Trophoblast cell (in vitro differentiated cells and primary cell): ENCODE results near the gene CNKSR2.

Experiments
- DNase-seq, 2 donors: peaks; one replicate each; pipeline ENCODE4 v3.0.0-alpha.2; 2016
- H2AFZ ChIP-seq: 2 replicates; pipeline ENCODE4 v1.6.1; 2013; ENCODE audit warnings: low read length, moderate library complexity, mild to moderate bottlenecking; ENCODE audit not compliant: insufficient read depth, poor library complexity
- H2AK5ac ChIP-seq: 2 replicates; pipeline ENCODE4 v1.6.1; 2013; ENCODE audit warnings: mild to moderate bottlenecking, low read length
- H2BK120ac ChIP-seq: 2 replicates; pipeline ENCODE4 v1.6.1; 2013; ENCODE audit warnings: low read length, mild to moderate bottlenecking, moderate library complexity; ENCODE audit not compliant: insufficient read depth, poor library complexity
- H2BK12ac ChIP-seq: 2 replicates; pipeline ENCODE4 v1.6.1; 2013; ENCODE audit warnings: mild to moderate bottlenecking, low read length, moderate library complexity
- H2BK5ac ChIP-seq: 2 replicates; pipeline ENCODE4 v1.6.1; 2013; ENCODE audit warnings: low read length, low read depth, moderate library complexity, mild to moderate bottlenecking; ENCODE audit not compliant: poor library complexity
- H3K14ac ChIP-seq: 2 replicates; pipeline ENCODE4 v1.6.1; 2013; ENCODE audit warnings: mild to moderate bottlenecking, low read length
- H3K18ac ChIP-seq: 2 replicates; pipeline ENCODE4 v1.6.1; 2013; ENCODE audit warnings: mild to moderate bottlenecking, low read length
- H3K23ac ChIP-seq: 2 replicates; pipeline ENCODE4 v1.6.1; 2013; ENCODE audit warnings: low read length
- H3K27ac ChIP-seq: 2 replicates; pipeline ENCODE4 v1.5.1; 2013; ENCODE audit warnings: low read depth, mild to moderate bottlenecking, inconsistent platforms, low read length, moderate library complexity
- H3K27me3 ChIP-seq: 2 replicates; pipeline ENCODE4 v1.6.1; 2013; ENCODE audit warnings: inconsistent platforms, mild to moderate bottlenecking, low read length, moderate library complexity; ENCODE audit not compliant: insufficient read depth
- H3K36me3 ChIP-seq, 2 experiments: 1 replicate in 1 of 2; 2 replicates in 1 of 2; pipeline ENCODE4 v1.6.1; 2013; ENCODE audit warnings: low read length in 2 of 2, mild to moderate bottlenecking in 2 of 2, moderate library complexity in 1 of 2; ENCODE audit not compliant: insufficient read depth in 2 of 2, control insufficient read depth in 1 of 2
- H3K4ac ChIP-seq: 2 replicates; pipeline ENCODE4 v1.6.1; 2013; ENCODE audit warnings: low read depth, mild to moderate bottlenecking, low read length, moderate library complexity
- H3K4me1 ChIP-seq, 2 experiments: 1 replicate in 1 of 2; 2 replicates in 1 of 2; pipeline ENCODE4 v1.6.1; 2013; ENCODE audit warnings: low read length in 2 of 2, mild to moderate bottlenecking in 2 of 2, moderate library complexity in 1 of 2; ENCODE audit not compliant: insufficient read depth in 2 of 2, control insufficient read depth in 1 of 2
- H3K4me2 ChIP-seq: 2 replicates; pipeline ENCODE4 v1.6.1; 2013; ENCODE audit warnings: inconsistent platforms, mild to moderate bottlenecking, low read length, moderate library complexity
- H3K4me3 ChIP-seq: 2 replicates; pipeline ENCODE4 v1.5.1; 2013; ENCODE audit warnings: mild to moderate bottlenecking, low read depth, low read length, inconsistent platforms
- H3K79me1 ChIP-seq: one replicate; pipeline ENCODE4 v1.6.1; 2013; ENCODE audit warnings: low read length
- H3K79me2 ChIP-seq: 2 replicates; pipeline ENCODE4 v1.6.1; 2013; ENCODE audit warnings: low read length, mild to moderate bottlenecking; ENCODE audit not compliant: control insufficient read depth, insufficient read depth, poor library complexity
- H3K9ac ChIP-seq: 2 replicates; pipeline ENCODE4 v1.6.1; 2013; ENCODE audit warnings: mild to moderate bottlenecking, low read length
- H3K9me3 ChIP-seq: 2 replicates; pipeline ENCODE4 v1.6.1; 2013; ENCODE audit warnings: low read depth, mild to moderate bottlenecking, control low read depth, inconsistent platforms, low read length; ENCODE audit not compliant: insufficient read depth
- H4K12ac ChIP-seq: 2 replicates; pipeline ENCODE4 v1.6.1; 2013; ENCODE audit warnings: low read depth, mild to moderate bottlenecking, low read length, moderate library complexity
- H4K8ac ChIP-seq: 2 replicates; pipeline ENCODE4 v1.6.1; 2013; ENCODE audit warnings: low read depth, mild to moderate bottlenecking, low read length, moderate library complexity
- H4K91ac ChIP-seq: one replicate; pipeline ENCODE4 v1.6.1; 2013; ENCODE audit warnings: low read depth, mild to moderate bottlenecking, low read length, moderate library complexity
- WGBS: extraction: QIAGEN DNeasy Blood & Tissue Kit; methylation state at CpG from one replicate; pipeline ENCODE4 v1.1.7; 2013; ENCODE audit warnings: missing lambda C conversion rate; ENCODE audit not compliant: insufficient read length, insufficient coverage; ENCODE audit errors: extremely low coverage; 5-methylcytosine and 5-hydroxymethylcytosine counted together

Gene CNKSR2

DNA sequence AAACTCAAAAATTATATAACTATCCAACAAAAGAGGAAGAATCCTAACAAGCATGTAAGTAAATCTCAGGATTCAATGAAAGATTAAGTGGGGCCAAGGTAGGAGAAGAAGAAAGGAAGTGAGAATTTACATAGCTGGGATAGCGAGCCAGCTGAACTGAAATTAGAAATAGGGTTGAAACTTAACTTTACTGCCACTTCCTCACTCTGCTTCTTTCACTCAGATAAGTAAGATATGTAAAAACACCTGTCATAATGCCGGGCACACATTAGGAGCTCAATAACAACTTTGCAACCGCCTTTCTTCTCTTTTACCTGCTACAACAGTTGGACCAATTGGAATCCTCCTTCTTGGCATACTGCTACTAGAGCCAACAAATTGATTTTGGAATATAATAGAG is 129.4 kb downstream of the CNKSR2 start:
- Histone ChIP-seq H3K27me3 (no peaks in the 10 kb centered on the region), H3K14ac (no peak overlapping the region), H3K23ac (no peak overlapping the region), H4K8ac (no peak overlapping the region), H3K18ac (no peak overlapping the region), H2AFZ (no peak overlapping the region), H2AK5ac (no peak overlapping the region), H3K4me3 (no peak overlapping the region), H2BK12ac (no peak overlapping the region), H4K91ac (no peak overlapping the region), H3K27ac (no peak overlapping the region), H2BK120ac (no peak overlapping the region), H3K4ac (no peak overlapping the region), H3K9me3 (no peaks in the 10 kb centered on the region), H3K4me2 (no peak overlapping the region), H2BK5ac (no peak overlapping the region), H3K36me3 (no peaks in the 10 kb centered on the region), H3K4me1 (no peaks in the 10 kb centered on the region), H3K79me1 (no peaks in the 10 kb centered on the region), H4K12ac (no peak overlapping the region), H3K79me2 (no peaks in the 10 kb centered on the region), H3K9ac (no peak overlapping the region)
- DNase-seq: no peak
- no CpG with 5 or more reads among the region's 3 CpGs for WGBS

DNA sequence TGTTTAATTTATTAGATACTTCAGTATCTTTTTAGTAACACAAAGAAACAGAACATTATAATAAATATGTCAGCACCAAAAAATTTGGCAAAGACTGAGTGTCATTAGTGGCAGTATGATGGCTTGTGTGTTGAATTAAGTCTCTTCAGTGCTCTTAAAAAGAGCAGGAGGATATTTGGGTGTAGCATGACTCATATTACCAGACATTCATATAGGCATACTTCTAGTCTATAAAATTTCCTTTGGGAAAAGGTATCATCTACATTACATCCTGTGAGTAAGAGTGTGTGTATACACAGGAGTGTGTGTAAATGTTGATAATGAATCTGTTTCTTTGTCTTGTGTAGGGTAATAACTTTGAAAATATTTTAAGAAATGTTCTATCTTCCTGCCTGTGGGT is 135.7 kb downstream of the CNKSR2 start:
- Histone ChIP-seq H4K91ac (no peak overlapping the region), H3K9ac (no peak overlapping the region), H3K14ac (no peak overlapping the region), H2BK12ac (no peak overlapping the region), H2AK5ac (no peak overlapping the region), H3K18ac (no peak overlapping the region), H3K79me1 (no peaks in the 10 kb centered on the region), H3K9me3 (no peaks in the 10 kb centered on the region), H3K36me3 (no peaks in the 10 kb centered on the region), H3K27me3 (no peaks in the 10 kb centered on the region), H3K4me1 (no peaks in the 10 kb centered on the region), H2BK5ac (no peak overlapping the region), H3K27ac (no peak overlapping the region), H4K8ac (no peak overlapping the region), H4K12ac (no peak overlapping the region), H3K4me2 (no peak overlapping the region), H2AFZ (no peak overlapping the region), H3K23ac (no peak overlapping the region), H2BK120ac (no peak overlapping the region), H3K4ac (no peak overlapping the region), H3K79me2 (no peaks in the 10 kb centered on the region), H3K4me3 (no peak overlapping the region)
- no peak for DNase-seq

DNA sequence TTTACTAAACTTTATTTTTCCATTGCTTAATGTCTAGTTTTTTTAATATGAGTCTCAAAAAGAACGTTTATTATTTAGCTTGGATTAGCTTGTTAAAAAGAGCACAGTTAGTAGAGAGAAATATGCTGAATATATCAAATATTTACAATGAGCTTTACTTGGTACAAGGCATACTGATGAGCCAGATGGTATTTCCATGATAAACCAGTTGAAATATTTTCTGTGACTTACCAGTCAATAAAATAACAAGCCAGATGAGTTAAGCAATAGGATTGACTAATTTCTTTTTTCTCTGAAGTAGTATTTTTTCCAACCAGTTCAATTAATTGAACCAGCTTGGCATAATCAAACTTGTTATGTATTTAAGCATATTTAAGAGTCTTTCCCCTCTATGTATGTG is 149.8 kb downstream of the CNKSR2 start:
- WGBS: no CpG with 5 or more reads among the region's 1 CpG
- Histone ChIP-seq H2BK5ac (no peak overlapping the region), H2BK120ac (no peak overlapping the region), H2AFZ (no peak overlapping the region), H3K4me1 (no peaks in the 10 kb centered on the region), H3K9me3 (no peaks in the 10 kb centered on the region), H2BK12ac (no peak overlapping the region), H3K4me2 (no peak overlapping the region), H3K79me2 (no peaks in the 10 kb centered on the region), H4K8ac (no peak overlapping the region), H3K9ac (no peak overlapping the region), H3K36me3 (no peaks in the 10 kb centered on the region), H3K23ac (no peak overlapping the region), H2AK5ac (no peak overlapping the region), H3K27me3 (no peaks in the 10 kb centered on the region), H3K79me1 (no peaks in the 10 kb centered on the region), H4K12ac (no peak overlapping the region), H3K4me3 (no peak overlapping the region), H3K14ac (no peak overlapping the region), H3K4ac (no peak overlapping the region), H3K27ac (no peak overlapping the region), H4K91ac (no peak overlapping the region), H3K18ac (no peak overlapping the region)
- DNase-seq: no peak

DNA sequence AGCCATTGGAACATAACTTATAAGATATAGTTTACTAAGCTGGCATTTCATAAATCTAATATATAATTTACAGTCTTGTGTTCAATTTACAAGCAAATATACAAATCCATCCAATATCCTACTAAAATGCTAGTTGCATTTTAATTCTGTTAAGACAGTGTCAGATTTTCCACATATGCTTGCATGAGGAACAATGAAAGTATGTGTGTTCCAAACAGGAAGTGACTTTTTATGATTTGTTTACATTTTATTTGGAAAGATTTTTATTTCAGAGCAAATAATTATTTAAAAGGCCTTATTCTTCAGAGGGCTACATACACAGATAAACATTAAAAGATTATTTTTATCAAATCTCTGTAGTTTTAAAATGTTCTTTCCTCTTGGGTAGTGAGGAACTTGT is 153.9 kb downstream of the CNKSR2 start:
- Histone ChIP-seq H2BK12ac (no peak overlapping the region), H3K79me2 (no peaks in the 10 kb centered on the region), H3K4ac (no peak overlapping the region), H3K9ac (no peak overlapping the region), H3K4me1 (no peaks in the 10 kb centered on the region), H3K36me3 (no peaks in the 10 kb centered on the region), H4K8ac (no peak overlapping the region), H2BK5ac (no peak overlapping the region), H3K9me3 (no peaks in the 10 kb centered on the region), H3K23ac (no peak overlapping the region), H3K79me1 (no peaks in the 10 kb centered on the region), H3K27ac (no peak overlapping the region), H3K4me2 (no peak overlapping the region), H4K12ac (no peak overlapping the region), H3K18ac (no peak overlapping the region), H3K14ac (no peak overlapping the region), H4K91ac (no peak overlapping the region), H2AK5ac (no peak overlapping the region), H3K27me3 (no peaks in the 10 kb centered on the region), H3K4me3 (no peak overlapping the region), H2AFZ (no peak overlapping the region), H2BK120ac (no peak overlapping the region)
- DNase-seq: no peak

DNA sequence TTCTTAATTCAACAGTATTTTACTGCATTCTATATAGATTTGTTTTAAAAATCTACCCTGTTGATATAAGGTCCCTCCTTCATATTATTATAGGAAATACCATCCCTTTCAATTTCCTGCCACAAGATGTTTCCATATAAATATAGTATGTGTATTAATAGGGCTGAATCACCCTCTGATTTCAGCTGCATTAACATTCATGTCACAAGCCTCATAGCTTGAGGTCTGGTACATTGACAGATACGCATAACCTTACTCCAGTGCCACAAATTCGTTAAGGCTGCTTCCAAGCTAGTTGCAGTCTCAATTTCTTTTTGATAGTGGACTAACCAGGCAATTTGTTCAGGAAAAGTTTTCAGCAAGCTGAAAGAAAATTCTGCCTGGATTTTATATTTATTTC is 155.6 kb downstream of the CNKSR2 start:
- Histone ChIP-seq H2BK120ac (no peak overlapping the region), H3K4ac (no peak overlapping the region), H3K9ac (no peak overlapping the region), H3K14ac (no peak overlapping the region), H3K18ac (no peak overlapping the region), H3K4me3 (no peak overlapping the region), H3K79me1 (no peaks in the 10 kb centered on the region), H3K23ac (no peak overlapping the region), H3K36me3 (no peaks in the 10 kb centered on the region), H4K8ac (no peak overlapping the region), H3K27me3 (no peaks in the 10 kb centered on the region), H3K9me3 (no peaks in the 10 kb centered on the region), H2AK5ac (no peak overlapping the region), H2BK5ac (no peak overlapping the region), H4K12ac (no peak overlapping the region), H3K4me2 (no peak overlapping the region), H3K79me2 (no peaks in the 10 kb centered on the region), H3K27ac (no peak overlapping the region), H2AFZ (no peak overlapping the region), H3K4me1 (no peaks in the 10 kb centered on the region), H2BK12ac (no peak overlapping the region), H4K91ac (no peak overlapping the region)
- no CpG with 5 or more reads among the region's 2 CpGs for WGBS
- DNase-seq: no peak
